Measurements from ENCODE around the gene PACS1.

DNA sequence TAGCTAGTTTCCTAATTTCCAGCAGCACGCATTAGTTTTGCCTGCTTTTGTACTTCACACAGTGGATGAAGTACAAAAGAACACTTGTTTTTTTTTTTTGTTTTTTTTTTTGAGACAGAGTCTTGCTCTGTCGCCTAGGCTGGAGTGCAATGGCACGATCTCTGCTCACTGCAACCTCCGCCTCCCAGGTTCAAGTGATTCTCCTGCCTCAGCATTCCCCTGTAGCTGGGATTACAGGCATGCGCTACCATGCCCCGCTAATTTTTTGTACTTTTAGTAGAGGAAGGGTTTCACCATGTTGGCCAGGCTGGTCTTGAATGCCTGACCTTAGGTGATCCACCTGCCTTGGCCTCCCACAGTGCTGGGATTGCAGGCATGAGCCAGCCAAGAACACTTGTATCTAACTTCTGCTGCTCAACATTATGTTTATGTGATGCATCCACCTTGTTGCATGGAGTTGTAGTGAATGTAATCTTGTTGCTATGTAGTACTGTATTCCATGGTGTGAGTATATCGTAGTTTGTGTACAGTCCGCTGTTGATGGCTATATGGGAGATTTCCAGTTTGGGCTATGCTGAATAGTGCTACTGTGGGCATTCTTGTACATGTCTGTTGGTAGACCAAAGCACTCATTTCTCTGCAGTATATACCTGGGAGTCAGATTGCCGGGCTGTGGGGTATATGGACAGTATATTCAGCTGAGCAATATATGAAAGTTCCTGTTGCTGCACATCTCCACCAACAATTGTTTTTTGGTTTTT lies 17.3 kb downstream of the PACS1 start:
- TF ChIP-seq, protein P1, sequence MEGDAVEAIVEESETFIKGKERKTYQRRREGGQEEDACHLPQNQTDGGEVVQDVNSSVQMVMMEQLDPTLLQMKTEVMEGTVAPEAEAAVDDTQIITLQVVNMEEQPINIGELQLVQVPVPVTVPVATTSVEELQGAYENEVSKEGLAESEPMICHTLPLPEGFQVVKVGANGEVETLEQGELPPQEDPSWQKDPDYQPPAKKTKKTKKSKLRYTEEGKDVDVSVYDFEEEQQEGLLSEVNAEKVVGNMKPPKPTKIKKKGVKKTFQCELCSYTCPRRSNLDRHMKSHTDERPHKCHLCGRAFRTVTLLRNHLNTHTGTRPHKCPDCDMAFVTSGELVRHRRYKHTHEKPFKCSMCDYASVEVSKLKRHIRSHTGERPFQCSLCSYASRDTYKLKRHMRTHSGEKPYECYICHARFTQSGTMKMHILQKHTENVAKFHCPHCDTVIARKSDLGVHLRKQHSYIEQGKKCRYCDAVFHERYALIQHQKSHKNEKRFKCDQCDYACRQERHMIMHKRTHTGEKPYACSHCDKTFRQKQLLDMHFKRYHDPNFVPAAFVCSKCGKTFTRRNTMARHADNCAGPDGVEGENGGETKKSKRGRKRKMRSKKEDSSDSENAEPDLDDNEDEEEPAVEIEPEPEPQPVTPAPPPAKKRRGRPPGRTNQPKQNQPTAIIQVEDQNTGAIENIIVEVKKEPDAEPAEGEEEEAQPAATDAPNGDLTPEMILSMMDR (IDR thresholded peaks at IDR 0.05; ENCODE audit: low read depth, low read length, poor library complexity, severe bottlenecking): no peak
- TF ChIP-seq EZH2phosphoT487 (IDR thresholded peaks at IDR 0.05; ENCODE audit: borderline replicate concordance, low read length): no peak
